GM19351 (cell line): Measurements from ENCODE around the gene CDC20B.
"Not testable (repeated sequence)": the region's sequence is repeated elsewhere in the genome, so short reads cannot be mapped to it uniquely, and the experiment has no call there.

ENCODE experiments used
- ATAC-seq: cut with Tn5 transposase; IDR thresholded peaks from one replicate; pipeline ENCODE4 v1.9.1; 2021; ENCODE audit warnings: mild to moderate bottlenecking, moderate library complexity; ENCODE audit not compliant: unreplicated experiment

CDC20B gene

GRCh38 chr5:55162666-55163065 lies 10.3 kb downstream of the CDC20B start:
- no peak for ATAC-seq

GRCh38 chr5:55160493-55161209 lies 12.3 kb downstream of the CDC20B start:
- no peak for ATAC-seq

GRCh38 chr5:55159763-55160492 lies 13.0 kb downstream of the CDC20B start, which contains the start of gene GPX8:
Gene GPX8 (plus strand): TSS chr5:55160171. CDS start chr5:55160193, 22 bp downstream.
- no peak for ATAC-seq

GRCh38 chr5:55154873-55155272 lies 18.1 kb downstream of the CDC20B start:
- ATAC-seq, result no peak

- no peak for ATAC-seq
Observed at GRCh38 chr5:55151923-55152842, 20.8 kb downstream of the CDC20B start.

GRCh38 chr5:55149308-55149795 lies 23.6 kb downstream of the CDC20B start:
- no peak for ATAC-seq

GRCh38 chr5:55146543-55147151 lies 26.3 kb downstream of the CDC20B start:
- peak; percentile 85 for ATAC-seq

GRCh38 chr5:55146080-55146479 lies 26.9 kb downstream of the CDC20B start:
- ATAC-seq, result no peak

- no peak for ATAC-seq
Observed at GRCh38 chr5:55143624-55144023, 29.4 kb downstream of the CDC20B start.

GRCh38 chr5:55141945-55142690 lies 30.9 kb downstream of the CDC20B start:
- ATAC-seq, result no peak

GRCh38 chr5:55140908-55141665 lies 31.9 kb downstream of the CDC20B start:
- no peak for ATAC-seq

- no peak for ATAC-seq
Observed at GRCh38 chr5:55136521-55136920, 36.5 kb downstream of the CDC20B start.

GRCh38 chr5:55134053-55134722 lies 38.8 kb downstream of the CDC20B start:
- no peak for ATAC-seq

GRCh38 chr5:55123365-55123764 lies 49.6 kb downstream of the CDC20B start:
- ATAC-seq, result no peak

- ATAC-seq, result no peak
Observed at GRCh38 chr5:55114061-55114460, 58.9 kb downstream of the CDC20B start.

GRCh38 chr5:55113327-55113726 lies 59.6 kb downstream of the CDC20B start:
- no peak for ATAC-seq

GRCh38 chr5:55110217-55110616 lies 62.8 kb downstream of the CDC20B start:
- ATAC-seq, result no peak

GRCh38 chr5:55108661-55109060 lies 64.3 kb downstream of the CDC20B start:
- ATAC-seq, result no peak

- ATAC-seq, result not testable (repeated sequence)
Observed at GRCh38 chr5:55105976-55106375, 67.0 kb downstream of the CDC20B start.
